GM10248 (cell line): ENCODE data around the gene PCGF2.

Source experiments
- CTCF ChIA-PET: fragments of 300-600 bp; sonication (Branson Sonifier 250); formaldehyde crosslinking; extraction: SDS; loops from one replicate; lab custom pipeline; 2021; ENCODE audit warnings: antibody characterized with exemption; lab: Yijun Ruan, JAX
- POLR2A ChIA-PET: fragments of 350-650 bp; sonication (Branson Sonifier 250); formaldehyde crosslinking; extraction: SDS; loops from one replicate; lab custom pipeline; 2020; ENCODE audit warnings: antibody characterized with exemption; lab: Yijun Ruan, JAX
- DNase-seq: peaks from one replicate; pipeline ENCODE4 v3.0.0; 2012; ENCODE audit errors: extremely low spot score
- TF ChIP-seq, protein P1 (sequence below): IDR thresholded peaks from 2 replicates; pipeline ENCODE4 v1.5.1; 2012; ENCODE audit warnings: mild to moderate bottlenecking, low read depth; ENCODE audit errors: extremely low read depth, missing control alignments, control extremely low read depth

The PCGF2 gene

DNA sequence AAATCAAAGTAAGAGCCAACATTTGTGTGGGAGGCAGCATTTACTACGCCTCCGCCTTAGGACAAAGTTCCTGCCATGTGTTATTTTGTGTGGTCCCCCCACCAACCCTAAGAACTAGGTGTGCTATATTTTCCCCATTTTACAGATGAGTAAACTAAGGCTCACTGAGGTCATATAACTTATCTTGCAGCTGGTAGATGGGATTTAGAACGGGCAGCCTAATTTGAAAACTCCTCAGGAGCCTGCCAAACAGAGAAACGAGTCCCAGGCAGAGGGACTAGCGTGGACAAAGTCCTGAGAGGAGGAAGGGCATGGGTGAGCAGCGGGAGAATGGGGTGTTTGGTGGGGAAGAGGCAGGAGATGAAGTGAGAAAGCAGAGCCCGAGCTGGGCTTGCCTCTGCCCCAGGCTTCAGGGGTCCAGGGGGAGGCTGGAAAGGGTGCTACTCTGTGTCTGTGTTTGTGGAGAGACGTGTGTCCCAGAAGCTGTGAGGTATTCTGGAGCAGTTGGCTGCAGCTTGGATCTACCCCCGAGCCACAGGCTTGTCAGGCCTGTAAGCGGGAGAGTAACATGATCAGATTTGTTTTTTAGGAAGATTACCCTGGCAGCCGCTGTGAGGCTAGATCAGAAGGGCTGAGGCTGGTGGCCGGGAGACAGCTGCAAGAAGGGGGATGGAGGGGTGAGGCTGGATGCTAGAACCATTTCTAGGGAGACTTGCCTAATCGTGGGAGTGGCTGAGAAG is 38.1 kb downstream of the PCGF2 start:
- CTCF ChIA-PET: interaction anchor here (0.9 to 5.1 kb wide), 8 partner anchors 12 to 42 kb away, joined by 3 to 35 read pairs (median 4); no protein-coding TSS in a partner anchor
- no peak for DNase-seq
- TF ChIP-seq, protein P1, sequence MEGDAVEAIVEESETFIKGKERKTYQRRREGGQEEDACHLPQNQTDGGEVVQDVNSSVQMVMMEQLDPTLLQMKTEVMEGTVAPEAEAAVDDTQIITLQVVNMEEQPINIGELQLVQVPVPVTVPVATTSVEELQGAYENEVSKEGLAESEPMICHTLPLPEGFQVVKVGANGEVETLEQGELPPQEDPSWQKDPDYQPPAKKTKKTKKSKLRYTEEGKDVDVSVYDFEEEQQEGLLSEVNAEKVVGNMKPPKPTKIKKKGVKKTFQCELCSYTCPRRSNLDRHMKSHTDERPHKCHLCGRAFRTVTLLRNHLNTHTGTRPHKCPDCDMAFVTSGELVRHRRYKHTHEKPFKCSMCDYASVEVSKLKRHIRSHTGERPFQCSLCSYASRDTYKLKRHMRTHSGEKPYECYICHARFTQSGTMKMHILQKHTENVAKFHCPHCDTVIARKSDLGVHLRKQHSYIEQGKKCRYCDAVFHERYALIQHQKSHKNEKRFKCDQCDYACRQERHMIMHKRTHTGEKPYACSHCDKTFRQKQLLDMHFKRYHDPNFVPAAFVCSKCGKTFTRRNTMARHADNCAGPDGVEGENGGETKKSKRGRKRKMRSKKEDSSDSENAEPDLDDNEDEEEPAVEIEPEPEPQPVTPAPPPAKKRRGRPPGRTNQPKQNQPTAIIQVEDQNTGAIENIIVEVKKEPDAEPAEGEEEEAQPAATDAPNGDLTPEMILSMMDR: no peak
- POLR2A ChIA-PET: interaction anchor here (0.7 kb wide), 1 partner anchor 19 kb away, joined by 3 read pairs; no protein-coding TSS in a partner anchor

DNA sequence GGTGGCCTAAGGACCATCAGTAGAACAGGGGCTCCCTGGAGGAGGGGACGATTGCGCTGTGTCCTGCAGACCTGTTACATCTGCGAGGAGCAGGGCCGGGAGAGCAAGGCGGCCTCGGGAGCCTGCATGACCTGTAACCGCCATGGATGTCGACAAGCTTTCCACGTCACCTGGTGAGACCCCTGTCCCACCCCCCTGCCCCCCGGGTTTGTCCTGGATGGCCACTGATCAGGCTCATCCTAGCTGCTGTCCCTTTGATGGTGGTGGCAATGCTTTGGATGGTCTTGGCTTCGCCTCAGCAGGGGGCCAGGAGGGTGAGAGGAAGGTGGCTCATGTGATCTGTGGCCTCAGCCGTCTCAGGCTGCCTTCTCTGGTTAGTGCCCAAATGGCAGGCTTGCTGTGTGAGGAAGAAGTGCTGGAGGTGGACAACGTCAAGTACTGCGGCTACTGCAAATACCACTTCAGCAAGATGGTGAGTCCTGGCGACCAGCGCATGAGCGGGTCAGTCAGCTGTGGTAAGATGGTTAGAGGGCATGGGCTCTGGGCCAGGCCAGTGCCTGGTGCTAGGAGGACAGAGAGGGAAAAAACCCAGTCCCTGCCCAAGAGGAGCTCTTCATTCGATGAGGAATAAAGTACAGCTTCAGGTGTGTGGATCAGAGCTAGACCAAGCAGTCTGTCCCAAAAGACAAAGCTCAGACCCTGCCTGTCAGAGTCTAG is 38.9 kb downstream of the PCGF2 start:
- CTCF ChIA-PET: interaction anchor here (1.0 to 5.1 kb wide), 4 partner anchors 16 to 32 kb away, joined by 3 to 35 read pairs (median 8); no protein-coding TSS in a partner anchor
- POLR2A ChIA-PET: interaction anchor here (0.7 kb wide), 1 partner anchor 19 kb away, joined by 3 read pairs; no protein-coding TSS in a partner anchor
- no peak for DNase-seq
- TF ChIP-seq, protein P1: no peak

DNA sequence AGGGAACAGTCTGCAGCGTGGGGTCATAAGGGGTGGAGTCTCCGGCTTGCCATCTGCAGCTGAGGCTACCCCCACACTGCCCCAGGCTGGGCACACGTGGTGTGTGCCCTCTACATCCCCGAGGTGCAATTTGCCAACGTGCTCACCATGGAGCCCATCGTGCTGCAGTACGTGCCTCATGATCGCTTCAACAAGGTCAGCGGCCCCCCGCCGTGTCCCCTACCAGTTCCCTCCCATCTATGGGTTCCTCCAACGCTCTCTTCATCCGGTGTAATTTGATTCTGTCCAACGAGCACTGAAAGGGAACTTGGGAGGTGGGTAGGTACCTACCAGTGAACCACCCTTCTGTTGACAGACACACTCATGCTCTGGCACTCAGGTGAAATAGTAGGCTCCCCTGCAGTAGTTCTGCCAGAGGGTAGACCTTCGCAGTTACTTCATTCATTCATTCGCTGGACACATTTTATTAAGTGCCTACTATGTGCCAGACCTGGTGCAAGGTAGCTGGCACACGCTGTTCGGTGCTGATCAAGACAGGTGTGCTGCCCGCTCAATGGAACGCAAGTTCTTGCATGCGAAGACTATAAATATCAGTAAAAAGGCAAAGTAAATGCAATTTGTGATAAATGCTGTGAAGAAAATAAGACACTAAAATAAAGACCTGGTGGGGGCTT is 40.3 kb downstream of the PCGF2 start:
- ChIA-PET POLR2A (no interaction called here), CTCF (interaction anchor here (1.4 to 5.1 kb wide), 4 partner anchors 8 to 32 kb away, joined by 3 to 35 read pairs (median 14); no protein-coding TSS in a partner anchor)
- no peak for DNase-seq
- TF ChIP-seq, protein P1: no peak

DNA sequence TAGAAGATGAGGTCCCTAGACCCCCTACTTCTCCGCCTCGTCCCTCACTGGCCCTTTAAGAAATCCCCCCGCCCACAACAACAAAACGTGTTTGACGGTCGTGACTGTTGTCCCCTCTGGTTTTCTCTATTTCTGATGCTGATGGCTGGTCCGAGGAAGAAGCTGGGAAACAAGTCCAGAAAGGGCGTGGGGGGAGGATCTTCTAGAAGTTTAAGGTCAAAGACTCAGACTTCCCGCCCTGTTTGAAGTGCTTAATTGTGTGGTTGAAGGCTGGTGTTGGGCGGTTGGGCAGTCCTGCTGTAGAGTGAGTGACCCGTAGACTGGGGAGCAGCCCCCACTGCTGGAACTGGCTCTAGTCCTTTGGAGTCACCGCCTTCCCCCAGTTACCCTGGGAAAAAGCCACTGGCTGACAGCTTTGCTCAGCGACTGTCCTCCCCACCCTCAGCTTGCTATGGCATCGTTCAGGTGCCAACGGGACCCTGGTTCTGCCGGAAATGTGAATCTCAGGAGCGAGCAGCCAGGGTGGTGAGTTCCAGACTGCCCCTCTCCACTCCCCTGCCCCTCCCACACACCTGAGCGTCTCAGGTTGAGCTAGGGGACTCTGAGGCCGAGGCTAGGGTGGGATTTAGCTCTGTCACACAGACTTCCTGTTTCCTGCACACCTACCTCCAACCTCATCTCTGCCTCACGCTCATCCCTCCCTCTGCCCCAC is 41.5 kb downstream of the PCGF2 start:
- TF ChIP-seq, protein P1: no peak
- POLR2A ChIA-PET: no interaction called here
- DNase-seq: no peak
- CTCF ChIA-PET: interaction anchor here (1.0 to 5.1 kb wide), 6 partner anchors 9 to 31 kb away, joined by 3 to 35 read pairs (median 8); partner anchors contain the start of gene CISD3

DNA sequence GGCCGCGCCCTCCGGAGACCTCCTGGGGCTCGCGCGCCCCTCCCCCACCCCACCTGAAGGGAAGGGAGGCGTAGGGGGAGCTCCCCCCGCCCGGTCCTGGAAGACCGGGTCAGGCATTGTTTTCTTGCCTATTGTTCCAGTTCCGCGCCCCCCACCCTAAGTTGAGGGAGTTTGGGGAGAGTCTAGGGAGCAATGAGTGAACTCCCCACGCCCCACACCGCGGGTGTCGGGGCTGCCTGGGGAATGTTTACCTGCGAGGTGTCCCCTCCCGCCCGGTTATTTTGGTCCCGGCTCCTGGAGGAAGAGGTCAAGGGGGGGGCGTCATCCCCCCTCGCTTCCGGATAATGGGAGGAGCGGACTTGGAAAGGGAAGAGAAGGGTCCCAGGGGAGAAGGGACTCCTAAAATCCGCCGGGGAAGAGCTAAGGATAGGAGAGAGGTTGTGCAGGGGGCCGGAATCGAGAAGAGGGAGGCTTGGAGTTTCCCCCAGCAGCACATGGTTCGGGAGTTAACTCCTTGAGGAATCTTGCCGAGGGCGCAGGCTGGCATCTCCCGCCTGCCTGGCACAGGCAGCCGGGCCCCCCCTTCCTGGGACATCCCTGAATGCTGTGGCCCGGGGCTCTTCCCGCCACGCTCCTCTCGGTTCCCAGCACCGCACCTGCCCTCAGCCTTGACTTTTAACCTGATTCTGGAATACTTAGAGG is 42.2 kb downstream of the PCGF2 start:
- CTCF ChIA-PET: interaction anchor here (1.0 to 3.9 kb wide), 4 partner anchors 10 to 30 kb away, joined by 3 to 18 read pairs (median 8); partner anchors contain the start of gene CISD3
- POLR2A ChIA-PET: interaction anchor here (0.6 kb wide), 1 partner anchor 30 kb away, joined by 4 read pairs; no protein-coding TSS in a partner anchor
- DNase-seq: no peak
- TF ChIP-seq, protein P1: no peak
